Measurements from ENCODE around the gene GRK5.

DNA sequence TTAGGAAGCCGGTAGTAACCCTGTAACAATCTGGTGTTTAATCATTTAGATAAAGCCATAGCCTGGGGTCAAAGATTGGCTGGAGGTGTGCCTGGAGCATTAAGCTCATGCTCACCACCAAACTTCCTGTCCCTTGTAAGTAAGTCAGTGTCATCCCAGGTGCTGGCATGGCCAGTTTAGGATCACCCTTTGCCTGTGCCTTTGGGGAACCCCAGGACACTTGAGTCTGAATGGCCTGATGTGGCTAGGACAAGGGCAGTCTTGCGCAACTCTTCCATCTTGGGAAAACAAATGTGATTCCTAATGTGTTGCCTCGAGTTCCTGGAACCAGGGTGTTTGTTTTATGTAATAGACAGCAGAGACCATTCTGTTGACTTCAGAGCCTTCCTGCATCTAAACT, 154.8 kb downstream of the GRK5 start:
- TF ChIP-seq POLR2A (IDR thresholded peaks at IDR 0.05), result no peak
- TF ChIP-seq, protein P1, sequence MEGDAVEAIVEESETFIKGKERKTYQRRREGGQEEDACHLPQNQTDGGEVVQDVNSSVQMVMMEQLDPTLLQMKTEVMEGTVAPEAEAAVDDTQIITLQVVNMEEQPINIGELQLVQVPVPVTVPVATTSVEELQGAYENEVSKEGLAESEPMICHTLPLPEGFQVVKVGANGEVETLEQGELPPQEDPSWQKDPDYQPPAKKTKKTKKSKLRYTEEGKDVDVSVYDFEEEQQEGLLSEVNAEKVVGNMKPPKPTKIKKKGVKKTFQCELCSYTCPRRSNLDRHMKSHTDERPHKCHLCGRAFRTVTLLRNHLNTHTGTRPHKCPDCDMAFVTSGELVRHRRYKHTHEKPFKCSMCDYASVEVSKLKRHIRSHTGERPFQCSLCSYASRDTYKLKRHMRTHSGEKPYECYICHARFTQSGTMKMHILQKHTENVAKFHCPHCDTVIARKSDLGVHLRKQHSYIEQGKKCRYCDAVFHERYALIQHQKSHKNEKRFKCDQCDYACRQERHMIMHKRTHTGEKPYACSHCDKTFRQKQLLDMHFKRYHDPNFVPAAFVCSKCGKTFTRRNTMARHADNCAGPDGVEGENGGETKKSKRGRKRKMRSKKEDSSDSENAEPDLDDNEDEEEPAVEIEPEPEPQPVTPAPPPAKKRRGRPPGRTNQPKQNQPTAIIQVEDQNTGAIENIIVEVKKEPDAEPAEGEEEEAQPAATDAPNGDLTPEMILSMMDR (IDR thresholded peaks at IDR 0.05), result no peak

Data from thyroid gland (tissue), 4 donors.